Activated CD4-positive, alpha-beta T cell treated with anti-CD3 and anti-CD28 coated beads for 48 hours (primary cell): Measurements from ENCODE around the gene VAV1.
"Not testable (repeated sequence)": the region's sequence is repeated elsewhere in the genome, so short reads cannot be mapped to it uniquely, and the experiment has no call there.

Experiments
- DNase-seq: peaks from one replicate; pipeline ENCODE4 v3.0.0-alpha.2; 2020

The VAV1 gene

DNA sequence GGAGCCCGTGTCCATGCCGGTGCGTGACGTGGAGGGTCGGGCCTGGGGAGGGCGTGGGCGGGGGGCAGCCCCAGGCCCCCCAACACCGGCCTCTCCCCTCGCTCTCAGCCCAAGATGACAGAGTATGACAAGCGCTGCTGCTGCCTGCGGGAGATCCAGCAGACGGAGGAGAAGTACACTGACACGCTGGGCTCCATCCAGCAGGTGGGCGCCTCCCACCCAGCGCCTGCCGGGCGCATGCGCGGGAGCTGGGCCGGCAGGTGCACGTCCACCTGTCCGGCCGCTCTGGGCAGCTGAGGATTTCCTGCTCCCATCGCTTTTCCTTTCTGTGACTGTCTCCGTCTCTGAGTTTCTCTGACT lies 49.8 kb downstream of the VAV1 start:
- no peak for DNase-seq

DNA sequence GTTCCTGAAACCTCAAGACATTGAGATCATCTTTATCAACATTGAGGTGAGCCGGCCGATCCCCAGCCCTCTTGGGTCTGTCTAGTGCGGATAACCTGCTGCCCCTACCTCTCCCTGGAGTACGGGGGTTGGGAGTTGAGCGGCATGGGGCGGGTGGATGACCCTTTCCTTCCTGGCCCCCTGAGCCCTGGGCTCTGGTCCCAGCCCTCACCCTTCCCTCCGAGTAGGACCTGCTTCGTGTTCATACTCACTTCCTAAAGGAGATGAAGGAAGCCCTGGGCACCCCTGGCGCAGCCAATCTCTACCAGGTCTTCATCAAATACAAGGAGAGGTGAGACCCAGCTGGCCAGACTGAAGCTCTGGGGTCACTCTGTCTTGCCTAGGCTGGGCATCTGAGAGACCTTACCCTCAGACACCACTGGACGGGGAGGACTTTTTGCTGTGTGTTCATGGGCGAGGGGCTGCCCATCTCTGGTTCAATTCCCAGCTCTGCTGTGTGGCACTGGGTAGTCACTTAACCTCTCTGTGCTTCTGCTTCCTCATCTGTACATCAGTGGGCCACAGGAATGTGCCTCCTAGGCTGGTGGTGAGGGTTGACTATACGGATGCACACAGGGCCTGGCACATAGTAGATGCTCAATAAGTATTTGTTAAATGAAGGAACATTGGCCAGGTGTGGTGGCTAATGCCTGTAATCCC lies 52.7 kb downstream of the VAV1 start:
- DNase-seq = no peak

DNA sequence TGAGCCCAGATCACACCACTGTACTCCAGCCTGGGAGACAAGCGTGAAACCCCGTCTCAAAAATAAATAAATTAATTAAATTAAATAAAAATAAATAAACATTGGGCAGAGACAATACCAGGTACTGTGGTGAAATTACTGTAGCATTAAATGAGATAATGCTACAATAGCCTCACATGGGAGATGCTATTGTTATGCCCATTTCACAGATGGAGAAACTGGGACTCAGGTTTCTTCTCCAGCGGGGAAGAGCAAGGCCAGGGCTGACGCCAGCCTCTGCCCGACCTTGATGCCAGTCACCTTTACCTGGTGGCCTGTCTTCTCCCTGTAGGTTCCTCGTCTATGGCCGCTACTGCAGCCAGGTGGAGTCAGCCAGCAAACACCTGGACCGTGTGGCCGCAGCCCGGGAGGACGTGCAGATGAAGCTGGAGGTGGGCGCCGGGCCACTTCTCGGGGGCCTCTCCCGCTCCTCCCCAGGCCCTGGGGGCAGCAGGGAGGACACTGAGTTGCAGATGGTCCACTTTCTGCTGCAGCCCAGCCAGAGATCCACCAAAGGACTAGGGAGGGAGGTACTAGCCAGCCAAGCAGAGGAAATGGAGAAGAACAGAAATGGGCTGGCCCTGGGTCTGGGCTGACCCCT lies 53.9 kb downstream of the VAV1 start:
- DNase-seq = no peak

DNA sequence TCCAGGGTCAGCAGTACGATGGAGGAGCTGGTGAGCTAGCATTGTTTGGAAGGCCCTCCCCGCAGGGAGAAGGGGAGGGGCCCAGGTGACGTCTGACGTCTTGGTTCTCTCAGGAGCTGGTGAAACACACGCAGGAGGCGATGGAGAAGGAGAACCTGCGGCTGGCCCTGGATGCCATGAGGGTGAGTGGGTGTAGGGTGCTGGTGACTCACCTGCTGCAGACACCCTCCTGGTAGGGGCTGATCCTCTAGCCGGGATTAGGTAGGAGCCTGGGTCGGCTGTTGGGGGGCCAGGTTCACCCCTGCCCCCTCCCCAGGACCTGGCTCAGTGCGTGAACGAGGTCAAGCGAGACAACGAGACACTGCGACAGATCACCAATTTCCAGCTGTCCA lies 55.8 kb downstream of the VAV1 start:
- DNase-seq = no peak

DNA sequence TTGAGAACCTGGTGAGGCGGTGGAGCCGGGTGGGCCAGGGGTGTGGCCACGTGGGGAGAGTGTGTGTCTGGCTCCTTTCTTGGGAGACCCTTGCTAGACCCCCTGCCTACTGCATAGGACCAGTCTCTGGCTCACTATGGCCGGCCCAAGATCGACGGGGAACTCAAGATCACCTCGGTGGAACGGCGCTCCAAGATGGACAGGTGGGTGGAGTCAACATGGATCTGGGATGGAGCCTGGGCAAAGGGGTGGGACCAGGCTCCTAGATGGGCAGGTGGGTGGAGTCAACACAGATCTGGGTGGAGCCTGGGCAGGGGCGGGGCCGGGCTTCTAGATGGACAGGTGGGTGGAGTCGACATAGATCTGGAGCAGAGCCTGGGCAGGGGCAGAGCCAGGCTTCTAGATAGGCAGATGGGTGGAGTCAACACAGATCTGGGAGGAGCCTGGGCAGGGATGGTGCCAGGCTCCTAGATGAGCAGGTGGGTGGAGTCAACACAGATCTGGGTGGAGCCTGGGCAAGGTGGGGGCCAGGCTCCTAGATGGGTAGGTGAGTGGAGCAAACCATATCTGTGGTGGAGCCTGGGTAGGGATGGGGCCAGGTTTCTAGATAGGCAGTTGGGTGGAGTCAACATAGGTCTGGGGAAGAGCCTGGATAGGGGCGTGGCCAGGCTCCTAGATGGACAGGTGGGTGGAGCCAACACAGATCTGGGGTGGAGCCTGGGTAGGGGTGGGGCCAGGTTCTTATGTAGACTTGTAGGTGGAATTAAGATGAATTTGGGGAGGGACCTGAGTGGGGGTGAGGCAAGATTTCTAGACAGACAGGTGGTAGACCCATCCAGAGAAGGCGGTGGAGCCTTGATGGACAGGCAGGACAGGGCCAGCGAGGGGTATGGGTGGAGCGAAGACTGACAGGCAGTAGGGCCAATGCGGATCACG lies 56.5 kb downstream of the VAV1 start:
- peak; percentile 79 for DNase-seq

DNA sequence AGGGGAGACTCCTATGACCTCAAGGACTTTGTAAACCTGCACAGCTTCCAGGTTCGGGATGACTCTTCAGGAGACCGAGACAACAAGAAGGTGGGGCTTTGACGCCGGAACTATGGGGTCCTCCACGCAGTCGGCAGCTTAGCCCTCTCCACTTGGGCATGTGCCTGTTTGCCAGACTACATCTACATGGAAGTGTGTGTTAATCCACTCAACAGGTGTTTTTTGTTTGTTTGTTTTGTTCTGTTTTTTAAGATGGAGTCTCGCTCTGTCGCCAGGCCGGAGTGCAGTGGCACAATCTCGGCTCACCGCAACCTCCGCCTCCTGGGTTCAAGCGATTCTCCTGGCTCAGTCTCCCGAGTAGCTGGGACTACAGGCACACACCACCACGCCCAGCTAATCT lies 57.3 kb downstream of the VAV1 start:
- DNase-seq = not testable (repeated sequence)

DNA sequence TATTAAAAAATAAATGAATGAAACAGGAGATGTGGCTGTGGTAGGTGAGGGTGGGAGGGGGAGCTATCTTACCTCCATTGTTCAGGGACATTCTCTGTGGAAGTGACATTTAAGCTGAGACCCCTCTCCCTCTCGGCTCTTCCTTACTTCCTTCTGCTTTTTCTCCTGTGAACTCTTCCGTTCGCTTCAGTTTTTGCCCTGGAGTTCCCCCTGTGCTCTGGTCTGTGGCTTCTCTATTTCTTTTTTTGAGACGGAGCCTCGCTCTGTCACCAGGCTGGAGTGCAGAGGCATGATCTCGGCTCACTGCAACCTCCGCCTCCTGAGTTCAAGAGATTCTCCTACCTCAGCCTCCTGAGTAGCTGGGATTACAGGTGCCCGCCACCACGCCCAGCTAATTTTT lies 58.6 kb downstream of the VAV1 start:
- not testable (repeated sequence) for DNase-seq

DNA sequence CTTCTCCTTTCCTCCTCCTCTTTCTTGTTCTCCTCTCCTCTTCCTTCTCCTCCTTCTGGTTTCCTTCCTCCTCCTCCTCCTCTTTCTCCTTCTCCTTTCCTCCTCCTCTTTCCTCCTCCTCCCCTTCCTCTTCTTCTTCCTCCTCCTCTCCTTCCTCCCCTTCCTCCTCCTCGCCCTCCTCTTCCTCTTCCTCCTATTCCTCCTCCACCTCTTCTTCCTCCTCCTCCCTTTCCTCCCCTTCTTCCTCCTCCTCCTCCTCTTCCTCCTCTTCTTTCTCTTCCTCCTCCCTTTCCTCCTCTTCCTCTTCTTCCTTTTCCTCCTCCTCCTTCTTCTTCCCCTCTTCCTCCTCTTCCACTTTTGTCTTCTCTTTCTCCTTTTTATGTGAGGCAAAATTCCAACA lies 59.9 kb downstream of the VAV1 start:
- DNase-seq = no peak

DNA sequence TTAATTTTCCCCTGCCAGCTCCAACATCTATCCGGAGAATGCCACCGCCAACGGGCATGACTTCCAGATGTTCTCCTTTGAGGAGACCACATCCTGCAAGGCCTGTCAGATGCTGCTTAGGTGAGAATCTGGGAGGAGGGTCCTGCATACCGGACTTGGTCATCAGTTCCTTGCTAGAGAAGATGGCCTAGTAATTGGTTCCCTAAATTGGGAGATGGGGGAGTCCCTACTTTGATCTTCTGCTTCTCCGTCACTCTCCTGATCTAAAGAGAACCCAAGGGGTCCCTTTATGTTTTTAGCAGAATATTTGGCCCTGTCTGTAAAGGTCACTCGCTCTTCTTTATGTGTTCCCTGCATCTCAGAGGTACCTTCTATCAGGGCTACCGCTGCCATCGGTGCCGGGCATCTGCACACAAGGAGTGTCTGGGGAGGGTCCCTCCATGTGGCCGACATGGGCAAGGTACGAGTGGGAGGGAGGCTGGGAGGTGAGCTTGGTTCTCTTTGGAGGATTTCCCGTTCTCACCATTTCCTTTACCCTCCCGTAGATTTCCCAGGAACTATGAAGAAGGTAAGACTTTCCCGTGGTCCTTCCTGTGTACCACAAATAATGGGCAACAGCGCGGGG lies 60.8 kb downstream of the VAV1 start:
- no peak for DNase-seq

DNA sequence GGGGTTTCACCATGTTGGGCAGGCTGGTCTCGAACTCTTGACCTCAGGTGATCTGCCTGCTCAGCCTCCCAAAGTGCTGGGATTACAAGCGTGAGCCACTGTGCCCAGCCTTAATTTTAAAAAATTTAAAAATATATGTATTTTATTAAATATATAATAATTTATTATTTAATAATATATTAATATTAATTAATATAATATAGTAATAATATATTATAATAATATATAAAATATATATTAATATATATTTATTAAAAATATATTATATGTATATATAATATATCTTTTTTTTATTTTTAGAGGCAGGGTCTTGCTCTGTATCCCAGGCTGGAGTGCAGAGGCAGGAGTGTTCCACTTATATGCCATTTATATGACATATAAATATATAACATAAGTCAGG lies 61.9 kb downstream of the VAV1 start:
- DNase-seq = no peak

DNA sequence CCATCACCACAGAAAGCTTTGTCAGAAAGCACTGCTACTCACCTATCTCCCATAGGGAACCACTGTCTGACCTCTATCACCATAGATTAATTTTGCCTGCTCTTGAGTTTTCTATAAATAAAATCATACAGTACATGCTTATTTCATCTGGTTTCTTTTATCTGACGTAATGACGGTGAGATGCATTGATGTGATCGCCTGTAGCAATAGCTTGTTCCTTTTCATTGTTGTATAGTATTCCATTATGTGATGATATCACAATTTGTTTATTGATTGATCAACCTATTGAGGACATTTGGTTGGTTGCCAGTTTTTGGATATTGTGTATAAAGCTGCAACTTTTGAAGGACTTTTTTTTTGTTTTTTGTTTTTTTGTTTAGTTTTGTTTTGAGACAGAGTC lies 63.0 kb downstream of the VAV1 start:
- DNase-seq = no peak

DNA sequence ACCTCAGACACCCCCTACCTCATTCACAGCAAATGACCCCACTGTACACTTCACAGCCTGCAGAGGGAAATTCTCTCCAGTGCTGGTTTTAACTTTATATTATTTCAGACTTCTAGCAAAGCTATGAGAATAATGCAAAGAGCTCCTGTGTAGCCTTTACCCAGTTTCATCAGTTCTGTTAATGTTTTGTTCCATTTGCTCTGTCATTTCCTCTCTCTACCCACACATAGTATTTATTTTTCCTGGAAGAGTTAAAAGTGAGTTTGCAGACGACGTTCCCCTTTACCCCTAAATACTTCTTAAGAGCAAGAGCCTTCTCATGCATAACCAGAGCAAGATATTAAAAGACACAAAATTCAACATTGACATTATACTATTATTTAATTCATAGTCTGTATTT lies 65.0 kb downstream of the VAV1 start:
- DNase-seq = no peak

DNA sequence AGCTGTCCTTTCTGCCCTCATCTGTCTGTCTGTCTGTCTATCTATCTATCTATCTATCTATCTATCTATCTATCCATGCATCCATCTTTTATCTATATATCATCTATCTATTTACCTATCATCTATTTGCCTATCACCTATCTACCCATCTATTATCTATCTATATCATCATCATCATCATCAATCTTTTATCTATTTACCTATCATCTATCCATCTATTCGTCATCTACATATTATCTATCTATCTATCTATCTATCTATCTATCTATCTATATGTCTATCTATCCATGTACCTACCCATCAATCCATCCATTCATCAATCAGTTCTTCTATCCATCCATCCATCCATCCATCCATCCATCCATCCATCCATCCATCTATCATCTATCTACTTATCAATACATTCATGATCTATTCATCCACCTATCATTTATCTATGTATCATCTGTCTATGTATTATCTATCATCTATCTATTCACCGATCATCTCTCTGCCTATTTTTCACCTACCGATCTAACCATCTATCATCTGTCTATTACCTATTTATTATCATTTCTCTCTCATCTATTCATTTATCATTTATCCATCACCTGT lies 65.7 kb downstream of the VAV1 start:
- DNase-seq = no peak

DNA sequence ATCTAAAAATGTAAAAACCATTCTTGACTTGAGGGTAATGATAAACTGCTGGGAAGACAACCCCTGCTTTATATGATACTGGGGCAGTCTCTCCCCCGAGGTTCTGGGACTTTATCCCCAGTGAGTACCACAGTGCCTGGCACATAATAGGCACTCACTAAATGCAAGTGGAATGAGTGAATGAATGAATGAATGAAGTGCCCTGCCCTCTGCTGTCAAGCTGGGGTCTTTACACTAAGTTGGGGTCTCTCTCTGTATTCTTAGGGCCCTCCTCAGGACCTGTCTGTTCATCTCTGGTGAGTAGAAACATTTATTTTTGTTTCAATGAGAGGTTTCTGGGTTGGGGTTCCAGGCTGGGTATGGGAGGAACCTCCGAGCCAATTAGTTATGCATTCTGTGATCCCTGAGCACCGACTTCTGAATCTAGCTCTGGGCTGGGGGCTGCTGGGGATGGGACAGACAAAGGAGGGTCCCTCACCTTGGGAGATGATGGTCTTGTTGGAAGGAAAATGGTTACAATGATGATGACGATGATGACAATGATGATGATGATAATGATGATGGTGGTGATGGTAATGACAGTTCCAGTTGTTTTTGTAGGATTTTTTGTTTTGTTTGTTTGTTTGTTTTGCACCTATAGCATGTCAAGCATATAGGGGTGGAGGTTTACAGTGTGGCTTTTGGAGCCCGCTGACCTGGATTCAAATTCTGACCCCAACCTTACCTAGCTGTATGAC lies 70.5 kb downstream of the VAV1 start:
- DNase-seq = no peak

DNA sequence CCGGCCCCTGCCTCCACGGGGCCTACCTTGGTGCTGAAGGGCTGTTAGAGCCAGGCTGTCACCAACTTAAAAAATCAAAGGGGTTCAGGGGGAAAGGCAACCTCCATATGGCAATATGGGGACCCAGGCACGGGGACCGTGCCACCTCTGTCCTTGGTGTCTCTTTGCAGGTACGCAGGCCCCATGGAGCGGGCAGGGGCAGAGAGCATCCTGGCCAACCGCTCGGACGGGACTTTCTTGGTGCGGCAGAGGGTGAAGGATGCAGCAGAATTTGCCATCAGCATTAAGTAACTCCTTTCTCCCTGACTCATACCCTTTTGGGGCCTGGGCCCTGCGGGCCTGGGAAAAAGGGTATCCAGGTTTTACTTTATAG lies 75.3 kb downstream of the VAV1 start:
- DNase-seq = no peak

DNA sequence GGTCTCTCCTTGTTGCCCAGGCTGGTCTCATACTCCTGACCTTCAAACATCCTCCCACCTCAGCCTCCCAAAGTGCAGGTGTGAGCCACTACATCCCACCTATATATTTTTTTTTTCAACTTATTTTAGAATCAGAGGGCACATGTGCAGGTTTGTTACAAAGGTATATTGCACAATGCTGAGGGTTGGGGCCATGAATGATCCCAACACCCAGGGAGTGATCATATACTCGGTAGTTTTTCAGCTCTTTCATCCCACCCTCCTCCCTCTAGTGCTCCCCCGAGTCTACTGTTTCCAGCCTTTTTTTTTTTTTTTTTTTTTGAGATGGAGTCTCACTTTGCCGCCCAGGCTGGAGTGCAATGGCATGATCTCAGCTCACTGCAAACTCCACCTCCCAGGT lies 76.5 kb downstream of the VAV1 start:
- DNase-seq = no peak

DNA sequence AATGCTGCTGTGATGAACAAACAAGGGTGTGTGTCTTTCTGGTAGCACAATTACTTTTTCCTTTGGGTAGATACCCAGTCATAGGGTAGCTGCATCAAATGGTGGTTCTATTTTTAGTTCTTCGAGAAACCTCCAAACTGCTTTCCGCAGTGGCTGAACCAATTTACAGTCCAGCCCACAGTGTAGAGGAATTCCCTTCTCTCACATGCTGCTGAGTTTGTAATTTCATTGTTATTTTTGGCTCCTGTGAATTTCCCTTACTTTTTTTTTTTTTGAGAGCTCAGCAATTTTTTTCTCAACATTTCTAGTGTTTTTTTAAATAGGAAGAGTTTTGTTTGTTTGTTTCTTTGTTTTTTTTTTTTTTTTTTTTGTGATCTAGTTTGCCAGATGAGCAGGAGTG lies 77.4 kb downstream of the VAV1 start:
- DNase-seq = no peak

DNA sequence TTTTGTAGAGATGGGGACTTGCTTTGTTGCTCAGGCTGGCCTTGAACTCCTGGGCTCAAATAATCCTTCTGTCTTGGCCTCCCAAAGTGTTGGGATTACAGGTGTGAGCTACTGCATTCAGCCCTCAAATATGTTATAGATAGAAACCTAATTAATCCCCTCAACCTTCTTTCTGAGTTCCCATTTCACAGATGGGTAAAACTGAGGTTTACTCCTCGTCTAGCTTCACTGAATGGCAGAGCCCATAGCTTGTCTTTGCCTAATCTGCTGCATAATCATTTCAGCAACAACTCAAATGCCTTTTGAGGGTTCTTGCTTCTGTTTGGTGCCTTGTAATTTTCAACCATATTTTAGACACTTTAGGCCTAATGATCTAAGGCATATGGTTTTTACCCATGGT lies 78.9 kb downstream of the VAV1 start:
- DNase-seq = no peak

DNA sequence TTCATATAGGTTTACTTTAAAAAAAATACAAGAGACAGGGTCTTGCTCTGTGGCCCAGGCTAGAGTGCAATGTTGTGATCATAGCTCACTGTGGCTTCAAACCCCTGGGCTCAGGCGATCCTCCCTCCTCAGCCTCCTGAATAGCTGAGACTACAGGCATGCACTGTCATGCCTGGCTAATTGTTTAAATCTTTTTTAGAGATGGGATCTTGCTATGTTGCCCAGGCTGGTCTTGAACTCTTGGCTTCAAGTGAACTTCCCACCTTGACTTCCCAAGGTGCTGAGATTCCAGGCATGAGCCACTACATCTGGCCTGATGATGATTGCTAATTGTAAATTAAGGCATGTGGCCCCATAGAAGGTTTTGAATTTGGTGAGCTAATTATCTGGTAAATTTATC lies 79.5 kb downstream of the VAV1 start:
- DNase-seq = no peak

DNA sequence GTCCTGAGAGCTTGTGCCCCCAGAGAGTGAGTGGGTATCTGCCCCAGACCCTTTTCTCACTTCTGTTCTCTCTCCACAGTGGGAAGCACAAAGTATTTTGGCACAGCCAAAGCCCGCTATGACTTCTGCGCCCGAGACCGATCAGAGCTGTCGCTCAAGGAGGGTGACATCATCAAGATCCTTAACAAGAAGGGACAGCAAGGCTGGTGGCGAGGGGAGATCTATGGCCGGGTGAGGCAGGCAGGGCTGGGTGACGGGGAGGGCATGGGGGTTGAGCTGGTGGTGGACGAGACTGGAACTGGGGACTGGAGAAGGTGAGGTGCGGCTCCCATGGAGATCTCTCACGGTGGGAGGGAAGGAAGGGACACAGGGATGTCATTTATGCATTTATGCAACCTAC lies 81.4 kb downstream of the VAV1 start:
- no peak for DNase-seq

DNA sequence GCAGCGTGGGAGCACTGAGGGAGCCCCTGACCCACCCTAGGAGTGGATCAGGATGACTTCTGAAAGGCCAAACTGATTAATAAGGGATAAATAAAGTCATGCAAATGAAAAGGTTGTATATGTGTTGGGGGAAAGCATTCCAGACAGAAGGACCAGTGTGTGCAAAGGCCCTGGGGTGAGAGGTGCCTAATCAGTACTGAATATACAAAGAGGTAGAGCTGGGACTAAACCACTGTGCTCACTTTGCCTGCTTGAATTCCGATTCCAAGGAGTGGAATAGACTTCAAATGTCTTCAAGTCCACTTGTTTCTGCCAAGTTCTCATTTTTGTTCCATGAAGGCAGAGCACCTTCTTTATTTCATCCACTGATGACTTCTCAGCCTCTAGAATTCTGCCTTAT lies 82.2 kb downstream of the VAV1 start:
- DNase-seq = no peak

DNA sequence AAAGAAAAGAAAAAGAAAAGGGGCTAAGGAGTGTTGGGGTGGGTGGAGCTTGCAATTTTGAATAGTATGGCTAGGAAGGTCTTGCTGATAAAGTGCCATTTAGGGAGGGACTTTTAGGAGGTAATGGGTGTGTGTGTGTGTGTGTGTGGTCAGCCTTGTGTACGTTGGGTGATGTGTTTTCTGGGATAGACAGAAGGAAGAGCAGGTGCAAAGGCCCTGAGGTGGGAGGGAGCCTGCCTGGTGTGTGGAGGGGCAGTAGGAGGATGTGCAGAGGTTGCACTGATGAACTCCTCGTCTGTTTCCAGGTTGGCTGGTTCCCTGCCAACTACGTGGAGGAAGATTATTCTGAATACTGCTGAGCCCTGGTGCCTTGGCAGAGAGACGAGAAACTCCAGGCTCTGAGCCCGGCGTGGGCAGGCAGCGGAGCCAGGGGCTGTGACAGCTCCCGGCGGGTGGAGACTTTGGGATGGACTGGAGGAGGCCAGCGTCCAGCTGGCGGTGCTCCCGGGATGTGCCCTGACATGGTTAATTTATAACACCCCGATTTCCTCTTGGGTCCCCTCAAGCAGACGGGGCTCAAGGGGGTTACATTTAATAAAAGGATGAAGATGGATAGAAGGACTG lies 84.4 kb downstream of the VAV1 start:
- DNase-seq = no peak
